CD4-positive, alpha-beta T cell treated with Interleukin-6 for 4 hours (primary cell): ENCODE data around the gene EPHB2.
"Not testable (repeated sequence)": the region's sequence is repeated elsewhere in the genome, so short reads cannot be mapped to it uniquely, and the experiment has no call there.

Source experiments
- DNase-seq: peaks from one replicate; pipeline ENCODE4 v3.0.0-alpha.2; 2020; ENCODE audit warnings: mixed read lengths

EPHB2 gene

DNA sequence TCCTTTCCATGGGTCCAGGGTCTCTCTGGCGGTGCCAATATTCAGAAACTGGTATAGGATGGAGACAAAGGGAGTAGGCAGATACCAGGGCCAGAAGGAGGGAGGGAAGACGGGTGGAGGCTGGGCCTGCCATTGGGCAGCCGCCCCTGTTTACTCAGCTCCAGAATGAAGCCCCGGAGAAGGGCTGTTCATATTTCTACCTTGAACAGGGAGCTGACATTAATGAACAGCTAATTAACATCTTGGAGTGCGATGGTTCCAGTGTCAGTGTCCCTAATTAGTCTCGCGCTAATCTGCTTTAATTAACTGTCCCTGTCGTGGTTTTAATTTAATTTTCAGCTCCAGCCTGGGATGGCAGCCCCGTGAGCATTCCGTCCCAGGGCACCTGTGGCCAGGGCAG, 113.8 kb downstream of the EPHB2 start:
- DNase-seq: no peak

GRCh38 chr1:22824975-22825374, 114.3 kb downstream of the EPHB2 start:
- no peak for DNase-seq

DNA sequence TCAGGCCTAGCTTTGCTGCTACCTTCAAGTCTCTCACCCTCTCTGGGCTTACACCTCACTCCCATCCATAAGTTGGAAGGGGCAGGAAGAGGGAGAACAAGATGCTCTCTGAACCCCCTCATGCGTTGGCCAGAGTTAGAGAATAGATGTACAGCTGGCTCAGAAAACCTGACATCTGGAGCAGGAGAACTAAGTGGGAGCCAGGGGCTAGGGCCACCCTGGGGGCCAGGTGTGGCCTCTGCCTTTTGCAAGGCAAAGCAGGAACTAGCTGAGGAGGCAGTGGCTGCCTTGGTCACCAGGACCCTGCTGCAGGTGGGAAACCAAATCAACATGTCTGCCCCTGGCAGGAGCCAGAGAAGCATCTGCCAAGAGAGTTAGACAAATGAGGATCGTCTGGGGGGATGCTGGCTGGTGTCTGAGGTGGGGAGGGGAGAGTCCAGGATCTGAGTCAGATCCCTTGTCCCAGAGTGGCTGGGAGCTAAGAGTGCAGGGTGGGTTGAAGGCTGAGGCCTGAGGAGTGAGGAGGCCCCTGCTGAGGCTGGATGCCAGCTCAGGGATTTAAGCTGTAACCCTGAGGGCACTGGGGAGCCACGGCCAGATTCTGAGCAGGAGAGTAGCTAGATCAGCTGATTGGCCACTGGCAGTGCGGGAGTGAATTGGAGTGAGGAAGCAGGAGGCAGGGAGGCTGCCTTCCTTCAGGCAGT, 115.0 kb downstream of the EPHB2 start:
- DNase-seq: no peak

- DNase-seq: no peak
These were observed 116.3 kb downstream of the EPHB2 start for GRCh38 chr1:22826604-22827580.

DNA sequence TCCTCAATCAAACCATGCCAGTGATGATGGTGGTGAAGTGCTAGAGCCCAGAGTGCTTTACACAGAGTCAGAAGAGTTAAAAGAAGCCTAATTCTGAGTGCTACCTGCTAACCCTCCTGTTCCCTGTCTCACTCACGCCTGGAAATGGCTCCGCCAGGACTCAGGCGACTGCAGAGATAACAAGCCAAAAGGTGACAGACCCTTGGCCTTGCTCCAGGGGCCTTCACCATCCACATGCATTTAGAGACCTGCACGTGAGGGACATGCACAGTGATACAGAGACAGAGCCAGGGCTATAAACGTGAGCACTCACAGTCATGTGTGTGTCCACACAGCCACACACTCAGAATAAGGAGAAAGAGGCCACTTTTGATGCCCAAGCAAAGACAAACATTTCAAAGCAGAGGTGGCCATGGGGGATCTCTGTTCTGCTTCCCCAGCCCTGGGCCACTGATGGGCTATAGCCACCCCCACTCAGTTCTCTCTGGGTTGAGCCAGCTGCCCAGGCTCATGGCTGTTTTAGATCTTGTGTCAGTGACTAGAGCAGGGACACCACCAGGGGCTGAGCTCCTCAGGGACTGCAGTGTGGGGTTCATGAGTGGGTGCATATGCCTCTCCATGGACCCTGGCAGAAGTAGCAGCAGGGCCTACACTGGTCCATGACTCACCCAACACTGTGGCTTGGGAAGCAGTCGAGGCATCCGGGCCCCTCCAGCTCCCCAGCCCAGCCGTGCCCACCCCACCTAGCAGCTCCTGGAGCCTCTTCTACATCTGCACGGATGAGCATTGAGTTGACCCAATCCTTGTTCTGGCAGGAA, 117.2 kb downstream of the EPHB2 start:
- DNase-seq: no peak

DNA sequence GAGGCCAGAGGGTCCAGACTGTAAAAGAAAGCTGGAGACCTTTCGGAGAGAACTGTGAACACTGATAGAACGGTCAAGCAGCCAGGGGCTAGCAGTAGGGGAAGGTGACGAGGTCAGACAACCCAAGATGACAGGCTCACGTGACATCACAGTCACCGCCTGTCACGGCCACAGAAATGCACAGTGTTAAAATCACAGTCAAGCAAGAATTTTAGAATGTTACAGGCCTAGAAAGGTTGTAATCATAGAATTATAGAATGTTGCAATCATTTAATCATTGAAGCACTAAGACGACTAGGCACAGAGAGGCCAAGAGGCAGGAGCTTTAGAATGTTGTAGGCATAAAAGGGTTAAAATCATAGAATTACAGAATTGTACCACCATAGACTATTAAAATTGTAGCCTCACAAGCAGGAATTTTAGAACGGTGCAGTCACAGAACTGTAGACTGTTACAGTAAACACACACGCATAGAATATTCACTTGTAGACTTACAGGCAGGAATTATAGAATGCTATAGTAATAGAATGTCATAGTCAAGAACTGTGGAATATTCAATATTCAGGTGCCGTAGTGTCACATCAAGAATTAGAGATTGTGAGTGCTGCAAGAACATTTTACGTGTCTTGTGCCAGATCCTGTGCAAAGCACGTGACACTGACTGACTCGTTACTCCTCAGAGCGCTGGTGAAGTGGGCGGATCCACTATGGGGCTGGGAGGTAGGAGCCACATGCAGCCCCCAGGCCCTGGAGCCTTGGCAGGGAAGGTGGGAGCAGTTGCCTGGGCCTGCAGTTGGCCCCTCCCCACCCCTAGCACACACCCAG, 118.1 kb downstream of the EPHB2 start:
- no peak for DNase-seq

- no peak for DNase-seq
These were observed 118.8 kb downstream of the EPHB2 start for GRCh38 chr1:22829309-22829989.

DNA sequence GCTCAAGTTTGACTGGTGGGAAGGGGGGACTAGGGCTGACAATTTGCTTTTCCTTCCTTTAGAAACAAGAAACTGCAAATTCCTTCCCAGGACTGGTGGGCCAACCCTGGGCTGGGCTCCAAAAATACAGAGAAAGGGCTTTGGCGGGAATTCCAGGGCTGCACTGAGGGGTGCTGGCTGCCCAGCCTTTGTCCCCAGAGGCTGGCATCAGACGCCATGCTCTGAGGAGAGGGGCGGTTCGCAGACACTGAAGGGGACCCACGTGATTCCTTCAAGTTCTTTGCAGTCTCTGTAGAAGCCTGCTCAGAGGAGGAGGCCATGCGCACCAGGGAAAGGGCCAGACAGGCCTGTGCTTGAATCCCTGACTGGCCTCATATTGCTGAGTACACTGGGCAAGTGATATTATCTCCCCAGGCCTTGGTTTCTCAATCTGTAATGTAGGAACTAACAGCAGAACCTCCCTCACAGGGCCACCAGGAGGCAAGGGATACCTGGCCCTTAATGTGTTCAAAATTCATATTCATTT, 119.5 kb downstream of the EPHB2 start:
- no peak for DNase-seq

- DNase-seq: no peak
These were observed 120.2 kb downstream of the EPHB2 start for GRCh38 chr1:22830757-22831340.

DNA sequence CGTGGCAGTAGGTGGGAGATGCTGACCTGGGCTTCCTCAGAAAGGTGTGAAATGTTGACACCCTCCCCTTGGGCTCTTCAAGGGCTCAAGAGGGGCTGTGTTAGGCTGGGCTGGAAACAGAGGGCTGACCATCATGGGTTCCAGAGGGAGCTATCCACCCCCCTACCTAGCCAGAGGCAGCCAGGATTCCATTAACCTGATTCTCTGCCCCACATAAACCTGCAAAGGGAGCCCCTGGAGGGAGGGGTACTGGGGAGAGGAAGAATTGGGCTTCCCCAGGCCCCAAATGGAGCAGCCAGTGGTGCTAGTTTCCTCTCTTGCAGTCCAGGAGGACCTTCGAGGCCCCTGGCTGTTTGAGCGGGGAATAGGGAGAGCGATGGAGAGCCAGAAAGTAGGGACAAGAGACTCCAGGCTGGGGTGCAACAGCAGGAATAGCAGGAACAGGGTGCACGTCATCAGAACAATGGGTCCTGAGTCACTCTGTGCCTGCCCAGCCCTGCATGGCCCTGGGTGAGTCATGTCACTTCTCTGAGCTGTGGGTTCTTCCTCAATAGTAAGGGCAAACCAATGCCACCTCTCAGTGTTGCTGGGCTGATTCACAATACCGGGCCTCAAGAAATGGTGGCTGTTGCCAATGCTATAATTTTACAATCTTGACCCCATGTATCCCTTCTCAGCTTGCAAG, 121.2 kb downstream of the EPHB2 start:
- no peak for DNase-seq

- no peak for DNase-seq
These were observed 121.8 kb downstream of the EPHB2 start for GRCh38 chr1:22832414-22832786.

- no peak for DNase-seq
These were observed 123.1 kb downstream of the EPHB2 start for GRCh38 chr1:22833699-22834098.

- not testable (repeated sequence) for DNase-seq
These were observed 123.8 kb downstream of the EPHB2 start for GRCh38 chr1:22834420-22834819.

DNA sequence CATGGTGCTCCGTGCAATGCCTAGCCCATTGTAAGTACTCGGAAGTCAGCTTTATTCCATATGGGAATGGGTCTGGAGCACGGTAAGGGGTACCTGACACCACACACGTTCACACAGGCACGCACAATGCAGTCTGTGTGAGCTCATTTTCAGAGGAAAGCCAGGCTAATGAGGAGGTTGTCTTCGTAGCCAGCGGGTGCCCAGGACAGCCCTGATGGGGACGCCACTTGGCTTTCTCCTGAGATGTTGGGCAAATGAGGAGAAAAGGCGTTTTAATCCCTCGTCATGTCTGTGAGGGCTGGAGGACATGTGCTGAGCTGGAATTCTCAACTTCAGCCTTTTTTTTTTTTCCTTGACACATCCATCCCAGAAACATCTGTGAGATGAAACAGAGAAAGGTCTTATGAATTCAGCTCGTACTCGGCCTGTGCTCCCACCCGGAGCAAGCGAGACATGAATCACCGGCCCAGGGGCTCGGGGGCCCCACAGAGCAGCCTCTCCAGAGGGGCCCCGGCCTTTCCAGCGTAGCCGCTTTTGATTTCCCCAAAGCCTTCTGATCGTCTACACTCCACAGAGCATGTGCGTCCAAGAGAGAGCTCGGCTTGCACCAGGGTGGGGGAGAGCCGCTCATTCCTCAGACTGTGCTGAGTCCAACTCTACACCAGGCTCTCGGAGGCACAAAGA, 125.1 kb downstream of the EPHB2 start:
- DNase-seq: no peak

DNA sequence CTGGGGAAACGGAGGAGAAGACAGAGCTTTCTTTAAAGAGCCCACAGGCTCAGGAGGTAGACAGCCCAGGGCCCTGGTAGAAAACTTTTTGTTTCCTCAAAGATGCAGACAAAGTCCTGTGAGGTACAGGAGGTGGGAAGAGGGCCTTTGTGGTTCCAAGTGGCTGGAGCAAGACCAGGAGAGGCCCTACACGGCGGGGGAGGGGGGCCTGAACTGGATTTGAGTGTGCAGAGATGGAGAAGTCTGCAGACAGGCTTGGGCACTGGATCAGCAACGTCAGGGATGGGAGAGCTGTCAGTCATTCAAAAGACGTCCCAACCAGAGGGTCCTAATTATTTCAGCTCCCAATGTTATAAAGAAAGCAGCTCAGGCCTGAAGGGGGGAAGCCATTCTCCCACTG, 126.2 kb downstream of the EPHB2 start:
- DNase-seq: no peak

- DNase-seq: no peak
These were observed 126.7 kb downstream of the EPHB2 start for GRCh38 chr1:22837332-22837731.

DNA sequence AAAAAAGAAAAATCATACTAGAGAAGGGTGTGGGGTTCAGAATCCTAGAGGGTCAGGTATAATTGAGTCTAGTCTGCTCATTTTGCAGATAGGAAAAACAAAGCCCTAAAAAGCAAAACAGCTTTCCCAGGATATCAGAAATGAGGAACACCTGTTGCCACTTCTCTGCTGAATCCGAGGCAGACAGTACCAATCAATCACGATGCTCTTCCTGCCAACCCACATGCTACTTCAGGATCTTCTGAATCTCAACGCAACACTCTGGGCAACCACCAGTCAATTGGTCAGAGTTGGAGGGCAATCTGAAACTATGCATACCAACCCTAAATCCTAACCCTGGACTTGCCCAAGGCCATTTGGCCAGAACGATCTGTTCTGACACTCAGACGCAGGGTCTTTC, 128.3 kb downstream of the EPHB2 start:
- DNase-seq: no peak

- DNase-seq: no peak
These were observed 129.2 kb downstream of the EPHB2 start for GRCh38 chr1:22839806-22840205.

GRCh38 chr1:22841142-22841541, 130.5 kb downstream of the EPHB2 start:
- no peak for DNase-seq

GRCh38 chr1:22841860-22842281, 131.2 kb downstream of the EPHB2 start:
- DNase-seq: no peak
